Measurements from ENCODE around the gene CDC42EP4. TPM values are rescaled to one million over a fixed set of nuclear protein-coding genes. Genes with fewer than 3 reads are reported as not detected.

The CDC42EP4 gene
- total RNA-seq, 1 experiment from 2014 or later = 48.4 TPM

- Histone ChIP-seq H3K4me1 (replicated peaks; ENCODE audit: insufficient read depth) (peaks cover 3% of the 10 kb centered on the region; the same call in 1 of the 2 replicates), H3K27me3 (ENCODE audit: insufficient read depth, low read depth) (no peaks in the 10 kb centered on the region), H3K36me3 (ENCODE audit: low read depth) (peaks cover 25% of the 10 kb centered on the region; the same call in 1 of the 2 replicates), H3K4me2 (no peak overlapping the region), H3F3A (ENCODE audit: insufficient read depth, low read depth) (peaks cover 33% of the 10 kb centered on the region), H3K79me2 (ENCODE audit: low read depth) (peaks cover 39% of the 10 kb centered on the region), H3K4me3 (no peak overlapping the region), H3K9me2 (ENCODE audit: insufficient read depth) (no peaks in the 10 kb centered on the region), H3K27ac (no peak overlapping the region), H4K20me1 (ENCODE audit: insufficient read depth) (peaks cover 29% of the 10 kb centered on the region), H3K9me3 (ENCODE audit: insufficient read depth, low read depth) (no peaks in the 10 kb centered on the region), H2AFZ (no peak overlapping the region)
- DNase-seq = no peak
- CTCF ChIA-PET = no interaction called here
- POLR2A ChIA-PET (ENCODE audit: unreplicated experiment) = interaction anchor here (0.7 kb wide), 1 partner anchor 439 kb away, joined by 4 read pairs; no protein-coding TSS in a partner anchor
- intact Hi-C loops (cut with micrococcal nuclease; ENCODE audit: unreplicated experiment) = no loop called here
- TF ChIP-seq CTCF (conservative IDR thresholded peaks at IDR 0.05) = no peak
- TF ChIP-seq EZH2 (IDR thresholded peaks at IDR 0.05; ENCODE audit: low read depth) = no peak
- no TSS peak for BruUV-seq (replicated peaks)
Observed at GRCh38 chr17:73281928-73282327, 29.9 kb downstream of the CDC42EP4 start.

GRCh38 chr17:73280191-73280590 is 31.6 kb downstream of the CDC42EP4 start:
- no peaks in the 10 kb centered on the region for H3K9me3 ChIP-seq (ENCODE audit: insufficient read depth, low read depth)
- no peak overlapping the region for H3K4me2 ChIP-seq
- no peak overlapping the region for H2AFZ ChIP-seq
- intact Hi-C loops (cut with micrococcal nuclease; ENCODE audit: unreplicated experiment) = no loop called here
- TF ChIP-seq EZH2 (IDR thresholded peaks at IDR 0.05; ENCODE audit: low read depth) = no peak
- TF ChIP-seq CTCF (conservative IDR thresholded peaks at IDR 0.05) = no peak
- DNase-seq = no peak
- CTCF ChIA-PET = no interaction called here
- peaks cover 22% of the 10 kb centered on the region for H3K79me2 ChIP-seq (ENCODE audit: low read depth)
- no TSS peak for BruUV-seq (replicated peaks)
- H4K20me1 ChIP-seq (ENCODE audit: insufficient read depth) = peaks cover 18% of the 10 kb centered on the region
- no peaks in the 10 kb centered on the region; the same call in 1 of the 2 replicates for H3K4me1 ChIP-seq (replicated peaks; ENCODE audit: insufficient read depth)
- H3K27ac ChIP-seq = no peak overlapping the region
- no peak overlapping the region for H3K4me3 ChIP-seq
- H3K9me2 ChIP-seq (ENCODE audit: insufficient read depth) = no peaks in the 10 kb centered on the region
- no peaks in the 10 kb centered on the region for H3K27me3 ChIP-seq (ENCODE audit: insufficient read depth, low read depth)
- H3F3A ChIP-seq (ENCODE audit: insufficient read depth, low read depth) = peaks cover 33% of the 10 kb centered on the region
- peaks cover 15% of the 10 kb centered on the region; the same call in 1 of the 2 replicates for H3K36me3 ChIP-seq (ENCODE audit: low read depth)
- POLR2A ChIA-PET (ENCODE audit: unreplicated experiment) = interaction anchor here (0.7 kb wide), 1 partner anchor 9 kb away, joined by 3 read pairs; no protein-coding TSS in a partner anchor

- no peak for DNase-seq
- ChIA-PET CTCF (interaction anchor here (1.2 kb wide), 1 partner anchor 12 kb away, joined by 4 read pairs; no protein-coding TSS in a partner anchor), POLR2A (ENCODE audit: unreplicated experiment) (no interaction called here)
- Histone ChIP-seq H3K79me2 (ENCODE audit: low read depth) (peaks cover 17% of the 10 kb centered on the region), H3K27me3 (ENCODE audit: insufficient read depth, low read depth) (no peaks in the 10 kb centered on the region), H3F3A (ENCODE audit: insufficient read depth, low read depth) (peaks cover 33% of the 10 kb centered on the region), H3K9me2 (ENCODE audit: insufficient read depth) (no peaks in the 10 kb centered on the region), H2AFZ (no peak overlapping the region), H3K36me3 (ENCODE audit: low read depth) (peaks cover 10% of the 10 kb centered on the region; the same call in 1 of the 2 replicates), H3K4me1 (replicated peaks; ENCODE audit: insufficient read depth) (no peaks in the 10 kb centered on the region; the same call in 1 of the 2 replicates), H3K4me3 (no peak overlapping the region), H3K27ac (no peak overlapping the region), H3K9me3 (ENCODE audit: insufficient read depth, low read depth) (no peaks in the 10 kb centered on the region), H4K20me1 (ENCODE audit: insufficient read depth) (peaks cover 15% of the 10 kb centered on the region), H3K4me2 (no peak overlapping the region)
- TF ChIP-seq EZH2 (IDR thresholded peaks at IDR 0.05; ENCODE audit: low read depth) = no peak
- no peak for TF ChIP-seq CTCF (conservative IDR thresholded peaks at IDR 0.05)
- intact Hi-C loops (cut with micrococcal nuclease; ENCODE audit: unreplicated experiment) = no loop called here
- BruUV-seq (replicated peaks) = no TSS peak
Observed at GRCh38 chr17:73279704-73280103, 32.1 kb downstream of the CDC42EP4 start.
